ENCODE measurements around the gene EMX2.
A peak's percentile ranks its signal among the peaks of the same experiment; 100 is the strongest.

EMX2 gene

GRCh38 chr10:117545141-117546019, 2.8 kb downstream of the EMX2 start:
- no peak for FAIRE-seq

GRCh38 chr10:117546020-117546580, 3.6 kb downstream of the EMX2 start:
- no peak for FAIRE-seq

- no peak for FAIRE-seq
Measured at GRCh38 chr10:117546581-117547015, 4.1 kb downstream of the EMX2 start.

DNA sequence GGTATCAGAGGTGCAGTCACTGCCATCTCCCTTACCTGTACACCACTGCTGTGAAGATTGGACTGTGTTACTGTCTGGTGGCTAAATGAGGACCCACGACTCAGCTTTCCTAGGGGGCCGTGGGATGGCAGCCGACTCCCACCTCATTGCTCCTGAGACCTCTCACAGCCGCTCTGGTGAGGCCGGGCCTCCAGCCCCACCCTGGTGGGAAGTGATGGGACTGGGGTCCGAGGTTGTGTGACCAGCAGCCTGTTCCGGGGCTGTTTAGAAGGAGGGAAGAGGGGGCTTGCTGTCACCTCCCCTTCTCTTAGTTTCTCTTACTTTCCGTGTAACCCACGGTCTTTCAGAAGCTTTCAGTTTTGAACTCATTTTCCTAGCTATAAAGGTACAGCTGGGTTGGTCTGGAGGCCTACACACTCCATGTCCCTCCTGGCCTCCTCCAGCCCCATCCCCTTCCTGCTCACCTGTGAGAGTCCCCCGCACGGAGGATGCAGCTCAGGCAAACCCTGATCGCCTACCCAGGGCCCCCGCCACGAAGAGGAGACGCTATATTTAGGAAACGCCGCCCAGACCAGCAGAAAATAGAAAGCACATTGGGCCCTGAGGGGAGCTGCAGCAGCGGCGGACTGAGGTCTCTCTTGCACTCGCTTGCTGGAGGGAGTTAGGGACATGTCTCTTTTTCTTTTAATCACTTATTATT, 4.6 kb downstream of the EMX2 start:
- no peak for FAIRE-seq

DNA sequence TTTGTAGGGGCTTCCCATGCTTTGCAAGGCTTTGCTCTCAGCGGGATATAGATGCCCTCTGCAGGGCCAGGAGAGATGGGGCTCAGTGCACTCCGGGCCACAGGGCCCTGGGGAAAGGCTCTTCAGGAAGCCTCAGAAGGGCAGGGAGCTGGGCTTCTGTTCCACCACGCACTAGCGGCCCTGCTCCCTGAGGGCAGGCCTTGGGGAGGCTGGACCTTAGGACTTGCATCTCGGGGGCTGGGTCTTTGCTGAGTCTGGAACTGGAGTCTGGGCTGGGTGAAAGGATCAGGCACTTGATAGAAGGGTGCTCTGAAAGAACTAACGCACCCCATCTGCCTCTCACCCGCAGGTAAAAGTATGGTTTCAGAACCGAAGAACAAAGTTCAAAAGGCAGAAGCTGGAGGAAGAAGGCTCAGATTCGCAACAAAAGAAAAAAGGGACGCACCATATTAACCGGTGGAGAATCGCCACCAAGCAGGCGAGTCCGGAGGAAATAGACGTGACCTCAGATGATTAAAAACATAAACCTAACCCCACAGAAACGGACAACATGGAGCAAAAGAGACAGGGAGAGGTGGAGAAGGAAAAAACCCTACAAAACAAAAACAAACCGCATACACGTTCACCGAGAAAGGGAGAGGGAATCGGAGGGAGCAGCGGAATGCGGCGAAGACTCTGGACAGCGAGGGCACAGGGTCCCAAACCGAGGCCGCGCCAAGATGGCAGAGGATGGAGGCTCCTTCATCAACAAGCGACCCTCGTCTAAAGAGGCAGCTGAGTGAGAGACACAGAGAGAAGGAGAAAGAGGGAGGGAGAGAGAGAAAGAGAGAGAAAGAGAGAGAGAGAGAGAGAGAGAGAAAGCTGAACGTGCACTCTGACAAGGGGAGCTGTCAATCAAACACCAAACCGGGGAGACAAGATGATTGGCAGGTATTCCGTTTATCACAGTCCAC, 5.4 kb downstream of the EMX2 start:
- no peak for FAIRE-seq

GRCh38 chr10:117549100-117549585, 6.6 kb downstream of the EMX2 start:
- FAIRE-seq = no peak

DNA sequence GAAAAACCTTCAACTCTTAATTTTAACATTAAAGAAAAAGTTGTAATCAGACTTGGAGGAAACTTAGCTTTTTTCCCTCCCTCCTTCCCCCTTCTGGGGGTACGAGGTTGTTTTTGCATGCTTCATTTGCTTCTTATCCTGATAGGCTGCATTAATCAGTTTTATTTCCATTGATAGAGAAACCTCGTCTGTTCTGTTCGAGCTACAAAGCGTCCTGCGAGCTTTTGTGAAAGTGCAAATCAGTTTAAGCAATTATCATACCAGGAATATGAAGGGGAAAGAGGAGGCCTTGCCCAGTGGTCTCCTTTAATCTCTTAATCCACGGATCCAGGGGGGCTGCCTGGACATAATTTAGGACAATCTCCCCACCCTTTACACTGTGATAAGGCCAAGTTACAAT, 7.5 kb downstream of the EMX2 start:
- no peak for FAIRE-seq

GRCh38 chr10:117550599-117551329, 8.2 kb downstream of the EMX2 start:
- FAIRE-seq = no peak

DNA sequence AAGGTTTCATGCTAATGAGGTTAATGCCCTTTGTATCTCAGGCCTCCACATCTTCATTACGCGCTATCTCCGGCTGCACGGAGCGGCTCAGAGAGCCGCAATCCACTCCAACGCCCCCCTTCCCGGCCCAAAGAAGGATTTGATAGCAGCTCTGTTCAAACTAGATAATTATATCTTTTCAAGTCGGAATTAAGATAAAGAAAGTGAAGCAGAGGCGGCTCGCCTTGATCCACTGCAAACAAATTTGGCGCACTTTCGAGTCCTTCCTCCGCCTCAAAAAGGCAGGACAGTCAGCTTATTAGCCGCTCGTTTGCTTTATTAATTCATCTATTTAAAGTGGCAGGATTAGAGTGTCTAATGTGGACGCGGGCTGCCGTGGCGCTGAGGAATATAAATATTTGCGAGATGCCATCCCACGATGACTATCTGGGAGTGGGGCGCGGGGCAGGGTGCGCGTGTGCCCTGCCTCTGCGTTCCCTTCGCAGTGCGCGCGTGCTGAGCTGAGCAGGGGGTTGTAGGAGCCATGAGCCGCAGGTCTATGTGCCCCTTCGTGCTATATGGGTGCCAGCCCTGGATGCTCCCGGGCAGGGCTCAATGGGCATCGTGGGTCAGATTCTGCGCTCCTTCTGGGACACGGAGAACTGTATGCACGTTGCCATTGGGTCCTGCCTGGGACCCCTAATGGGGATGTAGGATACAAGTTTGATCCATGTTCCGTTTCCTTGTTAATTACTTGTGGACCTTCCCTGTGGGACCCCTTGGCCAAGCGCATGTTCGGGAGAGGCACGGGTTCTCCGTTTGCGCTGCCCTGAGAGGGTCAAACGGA, 9.0 kb downstream of the EMX2 start:
- no peak for FAIRE-seq

GRCh38 chr10:117552156-117552631, 9.6 kb downstream of the EMX2 start:
- FAIRE-seq = peak; percentile 43

DNA sequence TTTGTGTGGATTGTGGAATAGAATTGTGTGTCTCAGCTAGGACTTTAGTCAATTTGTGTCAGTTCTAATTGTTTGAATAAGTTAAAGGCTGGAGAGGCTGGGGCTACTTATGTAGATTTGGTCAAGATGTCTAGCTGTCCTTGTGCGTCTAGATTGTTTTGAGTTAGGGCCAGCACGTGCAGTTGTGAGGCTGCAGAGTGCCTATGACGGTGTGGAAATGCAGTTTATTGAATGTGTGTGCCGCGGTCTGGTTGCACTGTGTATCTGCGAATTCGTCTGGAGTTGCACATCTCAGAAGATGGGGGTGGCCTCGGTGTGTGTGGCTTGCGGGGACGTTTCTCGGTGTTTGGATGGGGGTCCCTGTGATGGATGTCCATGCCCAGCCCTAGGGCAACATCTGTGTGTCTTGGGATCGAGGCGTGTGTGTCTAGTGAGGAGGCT, 10.2 kb downstream of the EMX2 start:
- no peak for FAIRE-seq

GRCh38 chr10:117553142-117553814, 10.7 kb downstream of the EMX2 start:
- no peak for FAIRE-seq

GRCh38 chr10:117553815-117554172, 11.2 kb downstream of the EMX2 start:
- FAIRE-seq = no peak

- no peak for FAIRE-seq
Measured at GRCh38 chr10:117554241-117554814, 11.8 kb downstream of the EMX2 start.

DNA sequence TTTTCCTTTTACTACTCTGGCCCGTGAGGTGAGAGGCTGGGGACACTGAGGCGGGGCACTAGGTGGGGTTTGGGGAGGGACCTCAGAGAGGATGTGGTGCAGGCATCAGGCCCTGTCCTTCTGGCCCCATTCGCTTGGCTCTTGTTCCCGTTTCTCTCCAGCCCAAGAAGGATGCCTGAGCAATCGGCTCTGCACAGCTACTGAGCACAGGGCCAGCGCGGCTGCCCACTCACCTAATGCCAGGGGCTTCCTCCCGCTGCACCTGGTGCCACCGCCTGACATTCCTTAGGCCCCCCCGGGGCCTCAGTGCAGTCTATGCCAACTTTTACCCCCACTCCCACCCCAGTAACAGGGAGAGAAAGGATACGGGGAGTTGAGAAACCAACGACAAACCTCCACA, 12.5 kb downstream of the EMX2 start:
- FAIRE-seq = no peak

- no peak for FAIRE-seq
Measured at GRCh38 chr10:117555863-117556262, 13.3 kb downstream of the EMX2 start.

DNA sequence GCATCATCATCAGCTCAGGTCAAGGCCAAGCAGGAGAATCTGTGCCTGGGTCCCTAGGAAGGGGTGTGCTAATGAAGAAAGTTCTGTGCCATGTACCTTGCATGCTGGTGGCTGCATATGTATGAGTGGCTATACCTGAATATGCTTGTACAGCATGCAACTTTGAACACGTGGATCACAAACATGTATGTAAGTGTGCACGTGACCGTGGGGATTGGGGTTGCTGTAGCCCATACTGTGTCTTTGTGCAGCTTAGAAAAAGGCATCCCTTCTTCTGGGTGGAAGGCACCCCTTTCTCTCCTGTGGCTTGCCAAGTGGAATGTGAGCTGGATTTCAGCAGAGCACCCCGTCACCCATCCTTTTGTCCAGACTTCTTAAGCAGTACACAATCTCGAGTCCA, 13.8 kb downstream of the EMX2 start:
- FAIRE-seq = no peak

DNA sequence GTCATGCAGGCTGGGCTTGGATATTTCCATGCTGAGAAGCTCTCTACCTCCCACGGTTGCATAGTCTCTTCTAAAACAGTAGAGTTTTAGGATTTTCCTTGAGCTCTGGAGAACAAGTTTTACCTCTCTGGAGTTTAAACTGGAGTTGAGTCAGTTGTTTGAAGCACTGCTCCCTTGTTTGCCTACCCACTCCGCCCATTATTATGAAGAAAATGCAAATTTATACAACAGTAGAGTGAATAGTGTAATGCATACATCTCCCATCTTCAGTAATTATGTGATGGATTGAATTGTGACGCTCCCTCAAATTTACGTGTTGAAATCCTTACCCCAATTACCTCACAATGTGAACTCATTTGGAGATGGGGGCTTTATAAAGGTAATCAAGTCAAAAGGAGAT, 17.2 kb downstream of the EMX2 start:
- no peak for FAIRE-seq

DNA sequence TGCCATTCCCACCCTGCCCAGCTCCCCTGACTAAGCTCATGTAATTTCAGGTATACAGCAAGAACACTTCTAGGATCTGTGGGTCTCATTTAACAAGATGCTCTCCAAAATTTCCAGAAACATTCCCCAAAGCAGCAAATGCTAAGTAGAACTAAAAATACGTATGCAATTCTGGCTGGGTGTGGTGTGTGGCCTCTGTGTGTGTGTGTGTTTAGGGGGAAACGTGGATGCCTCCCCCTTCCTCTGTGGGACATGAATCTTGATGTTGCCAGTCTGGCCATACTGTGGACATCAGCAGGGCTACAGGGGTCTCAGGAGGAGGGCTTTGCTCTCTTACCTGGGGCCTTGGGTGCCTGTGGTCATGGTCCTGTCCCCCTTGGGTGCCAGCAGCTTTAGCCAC, 18.4 kb downstream of the EMX2 start:
- no peak for FAIRE-seq

- FAIRE-seq = no peak
Measured at GRCh38 chr10:117562220-117562619, 19.7 kb downstream of the EMX2 start.
